ENCODE data around the gene DNAH8.

- TF ChIP-seq, protein P1, sequence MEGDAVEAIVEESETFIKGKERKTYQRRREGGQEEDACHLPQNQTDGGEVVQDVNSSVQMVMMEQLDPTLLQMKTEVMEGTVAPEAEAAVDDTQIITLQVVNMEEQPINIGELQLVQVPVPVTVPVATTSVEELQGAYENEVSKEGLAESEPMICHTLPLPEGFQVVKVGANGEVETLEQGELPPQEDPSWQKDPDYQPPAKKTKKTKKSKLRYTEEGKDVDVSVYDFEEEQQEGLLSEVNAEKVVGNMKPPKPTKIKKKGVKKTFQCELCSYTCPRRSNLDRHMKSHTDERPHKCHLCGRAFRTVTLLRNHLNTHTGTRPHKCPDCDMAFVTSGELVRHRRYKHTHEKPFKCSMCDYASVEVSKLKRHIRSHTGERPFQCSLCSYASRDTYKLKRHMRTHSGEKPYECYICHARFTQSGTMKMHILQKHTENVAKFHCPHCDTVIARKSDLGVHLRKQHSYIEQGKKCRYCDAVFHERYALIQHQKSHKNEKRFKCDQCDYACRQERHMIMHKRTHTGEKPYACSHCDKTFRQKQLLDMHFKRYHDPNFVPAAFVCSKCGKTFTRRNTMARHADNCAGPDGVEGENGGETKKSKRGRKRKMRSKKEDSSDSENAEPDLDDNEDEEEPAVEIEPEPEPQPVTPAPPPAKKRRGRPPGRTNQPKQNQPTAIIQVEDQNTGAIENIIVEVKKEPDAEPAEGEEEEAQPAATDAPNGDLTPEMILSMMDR (IDR thresholded peaks at IDR 0.05), result no peak
- no peak for TF ChIP-seq POLR2A (IDR thresholded peaks at IDR 0.05)
These were observed 19.2 kb upstream of the DNAH8 start for GRCh38 chr6:38695933-38696332.

Measured in tibial nerve (tissue), 3 donors.